IPS-NIHi7 (cell line): ENCODE measurements around the gene NXPE3.

ENCODE experiments used
- DNase-seq: peaks from one replicate; pipeline ENCODE4 v3.0.0; 2012; ENCODE audit warnings: mixed read lengths; ENCODE audit errors: extremely low spot score

The NXPE3 gene

DNA sequence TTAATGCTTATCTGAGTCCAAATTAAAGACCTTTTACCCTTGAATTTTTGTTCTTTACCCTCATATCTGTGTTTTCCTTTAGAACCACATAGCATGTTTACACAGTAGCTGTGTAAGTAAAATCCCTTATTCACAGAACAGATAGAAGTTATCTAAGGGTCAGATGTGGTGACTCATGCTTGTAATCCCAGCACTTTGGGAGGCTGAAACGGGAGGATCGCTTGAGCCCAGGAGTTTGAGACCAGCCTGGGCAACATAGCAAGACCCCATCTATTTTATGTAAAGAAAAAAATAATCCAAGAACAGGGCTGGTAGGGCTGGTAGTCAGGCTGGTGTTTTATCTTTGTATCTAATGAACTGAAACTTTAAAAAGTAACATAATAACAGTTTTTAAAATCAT lies 23.2 kb downstream of the NXPE3 start:
- no peak for DNase-seq

DNA sequence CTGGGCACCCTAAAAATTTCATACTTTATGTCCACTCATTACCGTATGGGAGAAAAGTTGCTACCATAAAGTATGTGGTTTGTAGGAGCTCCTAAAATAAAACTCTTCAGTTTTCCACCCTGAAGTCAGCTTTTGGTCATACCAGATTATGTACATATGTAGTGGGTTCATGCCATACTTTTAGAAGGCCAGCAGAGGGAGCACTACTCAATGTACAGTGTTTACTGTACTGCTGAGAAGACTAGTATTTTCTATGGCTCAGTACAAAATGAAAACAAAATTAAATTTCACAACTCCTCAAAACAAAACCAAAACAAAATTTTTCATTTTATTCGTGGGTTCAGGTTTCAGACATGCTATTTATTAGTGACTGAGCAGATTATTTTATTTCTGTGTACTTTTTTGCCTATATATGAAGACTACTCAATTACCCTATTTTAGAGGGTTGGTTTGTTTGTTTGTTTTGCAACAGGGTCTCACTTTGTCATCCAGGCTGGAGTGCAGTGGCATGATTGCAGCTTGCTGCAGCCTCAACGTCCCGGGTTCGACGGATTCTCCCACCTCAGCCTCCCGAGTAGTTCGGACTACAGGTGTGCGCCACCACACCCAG lies 24.3 kb downstream of the NXPE3 start:
- DNase-seq, result peak; percentile 55

DNA sequence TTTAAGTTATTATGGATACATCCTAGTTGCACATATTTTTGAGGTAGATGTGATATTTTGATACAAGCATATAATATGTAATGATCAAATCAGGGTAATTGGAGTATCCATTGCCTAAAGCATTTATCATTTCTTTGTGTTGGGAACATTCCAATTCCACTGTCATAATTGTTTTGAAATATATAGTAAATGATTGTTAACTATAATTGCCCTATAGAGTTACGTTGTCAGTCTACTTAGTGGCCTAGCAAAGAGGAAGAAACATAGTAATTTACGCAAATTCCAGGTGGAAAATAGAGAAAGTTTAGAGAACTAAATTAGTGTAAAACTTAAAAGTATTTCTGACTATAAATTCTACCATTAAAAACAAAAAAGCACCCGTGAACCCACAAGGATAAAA lies 24.9 kb downstream of the NXPE3 start:
- no peak for DNase-seq

DNA sequence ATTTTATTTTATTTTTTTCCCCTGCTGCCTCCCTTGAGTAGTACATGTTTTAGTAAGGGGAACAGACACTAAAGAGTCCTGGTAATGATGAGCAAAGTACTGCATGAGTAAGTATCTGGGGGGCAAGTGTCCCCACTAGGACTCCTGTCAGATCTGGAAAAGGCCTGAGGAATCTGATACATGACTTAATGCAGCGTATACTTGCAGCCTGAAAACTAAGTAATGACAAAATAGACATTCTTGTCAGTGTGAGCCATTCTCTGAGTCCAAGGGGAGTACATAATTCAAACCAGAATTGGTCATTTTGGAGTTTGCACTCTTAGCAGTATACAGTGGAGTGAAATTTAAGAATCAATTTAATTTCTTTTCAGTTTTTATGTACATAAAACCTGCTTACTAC lies 27.5 kb downstream of the NXPE3 start:
- no peak for DNase-seq

DNA sequence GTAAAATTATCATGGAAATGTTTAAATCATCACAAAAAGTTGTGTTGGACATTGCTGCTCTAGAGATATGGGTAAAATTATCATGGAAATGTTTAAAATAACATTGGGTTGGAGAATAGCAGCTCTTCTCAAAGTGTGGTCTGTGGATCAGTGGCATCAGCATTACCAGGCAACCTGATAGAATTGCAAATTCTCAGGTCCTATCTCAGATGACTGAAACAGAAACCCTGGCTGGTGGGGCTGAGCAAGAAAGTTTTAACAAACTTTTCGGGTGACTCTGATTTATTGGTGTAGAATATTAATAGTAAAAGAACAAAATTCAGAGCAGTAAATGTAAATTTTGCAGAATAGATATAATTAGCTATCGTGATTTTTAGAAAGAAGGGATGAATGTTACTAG lies 28.9 kb downstream of the NXPE3 start:
- DNase-seq, result no peak

DNA sequence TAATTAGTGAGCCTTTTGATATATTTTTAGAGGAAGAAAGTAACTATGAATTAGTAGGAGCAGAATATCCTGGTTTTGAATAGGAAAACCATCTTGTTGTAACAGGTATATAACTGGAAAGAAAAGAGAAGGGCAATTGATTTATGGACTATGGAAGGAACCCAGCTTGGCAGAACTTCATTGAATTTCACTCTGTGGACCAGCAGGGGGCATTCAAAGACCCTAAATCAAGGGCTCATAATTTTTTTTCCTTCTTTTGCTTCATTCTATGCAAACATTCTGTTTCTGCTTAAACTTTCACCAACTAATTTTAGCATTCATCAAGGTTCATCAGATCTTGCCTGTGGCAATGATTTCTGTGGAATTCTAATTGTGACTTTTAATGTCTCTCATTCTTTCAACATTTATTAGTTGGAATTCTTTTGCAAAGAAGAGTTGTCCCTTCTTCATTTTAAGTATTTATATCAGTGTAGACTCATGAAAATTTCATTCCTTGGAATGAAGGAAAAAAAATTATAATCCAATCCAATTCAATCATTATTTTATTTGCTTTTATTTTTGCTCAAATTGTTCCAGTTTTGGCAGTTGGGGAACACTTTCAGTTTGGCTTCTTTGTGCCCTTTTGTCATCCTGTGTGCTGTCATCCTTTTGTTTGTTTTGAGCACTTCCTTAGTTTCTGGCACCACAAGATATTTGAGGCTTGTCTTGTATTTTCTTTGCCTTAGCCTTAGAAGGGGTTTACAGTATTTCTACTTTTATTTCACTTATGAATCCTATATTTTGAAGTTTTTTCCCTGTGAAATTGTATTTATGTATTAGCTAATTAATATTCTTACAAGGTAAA lies 30.4 kb downstream of the NXPE3 start:
- peak; percentile 46 for DNase-seq

DNA sequence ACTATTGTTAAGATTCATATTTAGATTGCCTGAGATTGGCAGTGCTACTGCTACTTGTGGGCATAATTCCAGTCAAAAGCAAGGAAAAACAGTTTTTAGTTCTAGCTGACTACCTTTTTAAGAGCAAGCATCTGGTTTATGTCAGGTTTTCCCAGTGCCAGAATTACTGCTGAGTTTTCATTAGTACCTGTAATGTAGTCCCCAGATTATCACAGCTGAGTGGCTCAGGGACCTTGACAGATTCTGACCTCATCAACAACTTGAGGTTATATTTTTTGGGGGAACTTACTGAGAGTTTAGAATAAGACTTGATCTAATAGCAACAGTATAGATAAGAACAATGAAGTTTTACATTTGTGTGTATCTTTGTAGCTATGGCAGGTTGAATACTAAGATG lies 31.0 kb downstream of the NXPE3 start:
- no peak for DNase-seq

DNA sequence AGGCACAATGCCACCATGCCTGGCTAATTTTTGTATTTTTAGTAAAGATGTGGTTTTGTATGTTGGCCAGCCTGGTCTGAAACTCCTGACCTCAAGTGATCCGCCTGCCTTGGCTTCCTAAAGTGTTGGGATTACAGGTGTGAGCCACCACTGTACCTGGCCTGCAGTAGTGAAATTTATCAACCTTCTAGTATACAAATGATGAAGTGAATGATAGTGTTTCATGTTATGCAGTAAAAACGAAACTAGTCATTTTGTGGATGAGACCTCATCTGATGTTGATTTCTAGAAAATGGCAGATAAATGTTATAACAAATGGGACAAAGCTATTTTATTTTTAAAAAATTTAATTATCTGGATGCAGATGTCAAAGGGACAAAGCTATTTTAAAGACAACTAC lies 32.9 kb downstream of the NXPE3 start:
- no peak for DNase-seq

DNA sequence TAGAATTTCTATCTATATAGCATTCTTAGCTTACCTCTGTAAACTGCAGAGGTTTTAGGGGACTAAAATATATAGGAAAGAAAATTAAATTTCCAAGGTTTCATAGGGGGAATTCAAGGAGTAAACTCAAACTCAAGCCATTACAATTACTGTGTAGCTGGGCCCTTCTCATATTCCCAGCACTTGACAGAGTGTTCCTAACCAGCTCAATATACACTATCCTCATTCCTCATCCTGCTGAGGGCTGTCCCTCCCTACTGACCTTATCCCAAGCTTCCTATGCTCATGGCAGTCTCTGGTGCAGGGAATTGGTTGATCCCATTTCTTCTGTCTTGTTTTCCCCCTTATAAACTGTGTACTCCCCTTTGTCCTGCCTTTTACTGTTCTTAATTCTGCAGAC lies 33.9 kb downstream of the NXPE3 start:
- DNase-seq, result no peak

DNA sequence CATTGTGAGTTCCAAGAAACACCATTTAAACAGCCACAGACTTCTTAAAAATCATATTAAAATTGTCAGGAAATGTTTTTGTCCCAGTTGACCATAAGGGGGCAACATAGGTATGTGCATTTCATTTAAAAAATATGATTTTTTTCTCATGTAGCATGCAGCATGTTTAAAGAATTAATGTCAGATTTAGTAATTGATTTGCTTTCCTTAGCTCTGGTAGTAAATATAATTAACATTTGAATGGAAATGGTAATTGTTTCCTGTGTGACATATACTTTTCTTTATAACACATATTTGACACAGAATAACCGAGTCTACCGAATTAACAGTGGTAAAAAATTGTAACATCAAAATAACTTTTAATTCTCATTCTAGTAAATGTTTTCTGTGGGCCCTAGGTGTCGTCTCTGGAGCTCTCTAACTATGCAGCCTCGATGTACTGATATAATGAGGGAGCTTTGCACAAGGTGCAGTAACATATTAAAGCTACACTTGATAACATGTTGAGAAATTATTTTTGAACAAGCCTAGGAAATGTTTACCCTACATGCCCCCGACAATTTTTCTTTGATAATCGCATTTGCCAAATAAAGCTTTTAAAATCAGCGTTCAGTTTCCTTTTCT lies 34.9 kb downstream of the NXPE3 start:
- no peak for DNase-seq

DNA sequence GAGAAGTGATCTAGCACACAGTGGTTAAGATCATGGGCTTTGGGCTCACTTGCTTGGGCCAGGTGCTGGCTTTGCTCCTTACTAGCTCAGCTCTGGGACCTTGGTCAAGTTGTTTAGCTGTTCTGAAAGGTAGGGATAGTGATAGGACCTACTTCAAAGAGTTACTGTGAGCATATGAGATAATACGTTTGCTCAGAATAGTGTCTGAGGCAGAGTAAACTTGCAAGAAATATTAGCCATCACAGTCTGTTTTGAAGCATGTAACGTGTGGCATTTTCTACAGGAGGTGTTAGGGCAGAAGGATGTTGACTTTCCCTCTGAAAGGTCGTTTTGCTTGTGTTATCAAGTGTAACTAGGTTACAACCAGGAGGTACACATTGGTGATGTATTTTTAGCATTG lies 35.8 kb downstream of the NXPE3 start:
- no peak for DNase-seq

DNA sequence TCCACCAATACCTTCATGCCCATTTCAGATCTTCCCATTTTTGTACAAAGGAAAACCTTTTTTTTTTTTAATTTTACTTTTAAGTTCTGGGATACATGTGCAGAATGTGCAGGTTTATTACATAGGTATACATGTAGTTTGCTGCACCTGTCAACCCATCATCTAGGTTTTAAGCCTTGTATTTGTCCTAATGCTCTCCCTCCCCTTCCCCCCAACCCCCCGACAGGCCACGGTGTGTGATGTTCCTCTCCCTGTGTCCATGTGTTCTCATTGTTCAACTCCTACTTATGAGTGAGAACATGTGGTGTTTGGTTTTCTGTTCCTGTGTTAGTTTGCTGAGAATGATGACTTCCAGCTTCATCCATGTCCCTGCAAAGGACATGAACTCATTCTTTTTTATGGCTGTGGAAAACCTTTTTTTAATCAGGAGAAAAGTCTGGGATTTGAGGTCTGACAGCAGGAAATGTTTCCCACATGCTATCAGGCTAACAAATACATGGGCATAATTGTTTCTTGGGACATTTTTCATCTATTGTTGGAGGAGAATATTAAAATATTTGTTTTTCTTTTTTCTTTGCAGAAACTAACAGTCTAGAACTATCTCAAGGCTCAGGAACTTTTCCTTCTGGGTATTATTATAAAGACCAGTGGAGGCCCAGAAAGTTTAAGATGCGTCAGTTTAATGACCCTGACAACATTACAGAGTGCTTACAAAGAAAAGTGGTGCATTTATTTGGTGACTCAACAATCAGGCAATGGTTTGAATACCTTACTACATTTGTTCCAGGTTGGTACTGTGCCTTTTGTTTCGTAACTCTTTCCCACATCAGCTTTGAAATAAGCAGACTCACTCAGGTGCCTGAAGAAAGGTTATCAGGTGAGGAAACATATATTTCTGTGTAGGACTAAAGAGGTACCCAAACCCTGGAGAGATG lies 37.5 kb downstream of the NXPE3 start:
- DNase-seq, result no peak

DNA sequence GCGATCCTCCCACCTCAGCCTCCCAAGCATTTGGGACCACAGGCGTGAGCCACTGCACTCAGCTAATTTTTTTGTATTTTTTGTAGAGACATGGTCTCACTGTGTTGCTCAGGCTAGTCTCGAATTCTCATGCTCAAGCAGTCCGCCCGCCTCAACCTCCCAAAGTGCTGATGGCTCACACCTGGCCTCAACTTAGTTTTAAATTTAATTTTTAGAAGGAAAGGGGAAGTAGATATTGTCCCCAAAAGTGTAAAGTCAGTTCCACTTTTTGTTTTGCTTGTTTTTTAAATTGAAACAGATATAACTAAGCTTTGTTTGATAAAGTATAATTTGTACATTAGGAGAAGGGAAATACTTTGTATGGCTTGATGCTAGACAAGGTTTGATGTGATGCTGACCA lies 39.0 kb downstream of the NXPE3 start:
- no peak for DNase-seq

DNA sequence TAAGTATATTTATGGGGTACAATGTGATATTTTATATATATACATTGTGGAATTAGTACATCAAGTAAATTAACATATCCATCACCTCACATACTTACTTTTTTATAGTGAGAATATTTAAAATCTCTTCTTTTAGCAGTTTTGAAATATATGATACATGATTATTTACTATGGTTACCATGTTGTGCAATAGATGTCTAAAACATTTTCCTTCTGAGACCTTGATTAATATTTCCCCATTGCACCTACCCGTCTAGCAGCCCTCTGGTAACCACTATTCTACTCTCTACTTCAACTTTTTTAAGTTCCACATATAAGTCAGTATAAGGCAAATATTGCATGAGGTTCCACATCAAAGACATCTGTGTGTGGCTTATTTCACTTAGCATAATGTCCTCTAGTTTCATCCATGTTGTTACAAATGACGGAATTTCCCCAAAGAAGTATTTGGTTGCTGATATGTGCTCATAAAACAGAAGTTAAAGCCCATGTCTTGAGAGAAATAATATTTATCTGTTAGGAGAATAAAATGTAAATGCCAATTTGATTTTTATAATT lies 40.7 kb downstream of the NXPE3 start:
- no peak for DNase-seq

DNA sequence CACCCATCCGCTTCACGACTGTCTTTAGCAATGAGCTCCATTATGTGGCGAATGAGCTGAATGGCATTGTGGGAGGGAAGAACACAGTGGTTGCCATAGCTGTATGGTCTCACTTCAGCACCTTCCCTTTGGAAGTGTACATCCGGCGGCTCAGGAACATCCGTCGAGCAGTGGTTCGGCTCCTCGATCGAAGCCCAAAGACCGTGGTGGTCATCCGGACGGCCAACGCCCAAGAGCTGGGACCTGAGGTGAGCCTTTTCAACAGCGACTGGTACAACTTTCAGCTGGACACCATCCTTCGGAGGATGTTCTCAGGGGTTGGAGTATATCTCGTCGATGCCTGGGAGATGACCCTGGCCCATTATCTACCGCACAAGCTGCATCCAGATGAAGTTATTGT lies 42.5 kb downstream of the NXPE3 start:
- DNase-seq, result no peak

DNA sequence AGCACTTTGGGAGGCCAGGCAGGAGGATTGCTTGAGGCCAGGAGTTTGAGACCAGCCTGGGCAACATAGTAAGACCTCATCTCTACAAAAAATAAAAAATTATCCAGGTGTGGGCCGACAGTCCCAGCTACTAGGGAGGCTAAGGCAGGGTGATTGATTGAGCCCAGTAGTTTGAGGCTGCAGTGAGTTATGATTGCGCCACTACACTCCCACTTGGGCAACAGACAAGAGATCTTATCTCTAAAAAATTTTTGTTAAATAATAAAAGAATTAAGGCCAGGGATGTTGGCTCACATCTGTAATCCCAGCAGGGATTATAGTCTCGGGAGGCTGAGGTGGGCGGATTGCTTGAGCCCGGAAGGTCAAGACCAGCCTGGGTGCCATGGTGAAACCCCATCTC lies 44.5 kb downstream of the NXPE3 start:
- no peak for DNase-seq

DNA sequence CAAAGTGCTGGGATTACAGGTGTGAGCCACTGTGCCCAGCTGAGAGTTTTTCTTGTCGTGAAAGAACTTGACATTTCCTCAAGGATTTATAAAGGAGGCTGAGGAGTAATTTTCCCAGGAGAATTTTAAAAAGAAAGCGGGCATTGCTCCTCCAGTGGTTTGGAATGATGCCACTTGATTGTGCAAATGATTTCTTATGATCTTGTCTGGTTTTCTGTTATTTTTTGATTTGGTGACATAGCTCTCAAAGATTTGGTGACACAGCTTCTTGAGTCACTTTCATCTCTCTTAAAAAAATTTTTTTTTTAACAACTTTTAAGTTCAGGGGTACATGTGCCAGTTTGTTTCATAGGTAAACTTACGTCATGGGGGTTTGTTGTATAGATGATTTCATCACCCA lies 45.7 kb downstream of the NXPE3 start:
- no peak for DNase-seq

DNA sequence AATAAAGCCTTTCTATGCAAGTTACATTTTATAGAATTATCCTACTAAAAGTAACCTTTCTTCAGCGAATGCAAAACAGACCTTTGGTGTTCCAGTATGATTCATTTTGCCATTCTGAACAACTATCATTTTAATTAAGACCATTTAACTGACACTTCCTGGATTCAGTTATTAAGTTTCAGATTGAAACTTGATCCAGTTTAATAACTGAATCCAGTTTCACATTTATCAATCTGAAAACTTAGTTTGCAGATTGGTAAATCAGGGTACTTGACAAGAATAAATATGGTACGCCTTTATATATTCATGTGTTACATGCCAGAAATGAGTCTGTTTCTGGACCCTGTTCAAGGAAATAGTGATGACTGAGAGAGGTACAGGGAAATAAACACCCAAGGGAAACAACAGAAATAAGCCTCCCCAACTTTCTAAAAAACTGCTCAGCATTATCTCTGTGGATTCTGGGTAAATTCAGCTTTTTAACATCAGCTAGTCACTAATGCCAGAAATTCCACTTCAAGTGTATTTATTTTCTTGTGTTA lies 47.0 kb downstream of the NXPE3 start:
- DNase-seq, result no peak

DNA sequence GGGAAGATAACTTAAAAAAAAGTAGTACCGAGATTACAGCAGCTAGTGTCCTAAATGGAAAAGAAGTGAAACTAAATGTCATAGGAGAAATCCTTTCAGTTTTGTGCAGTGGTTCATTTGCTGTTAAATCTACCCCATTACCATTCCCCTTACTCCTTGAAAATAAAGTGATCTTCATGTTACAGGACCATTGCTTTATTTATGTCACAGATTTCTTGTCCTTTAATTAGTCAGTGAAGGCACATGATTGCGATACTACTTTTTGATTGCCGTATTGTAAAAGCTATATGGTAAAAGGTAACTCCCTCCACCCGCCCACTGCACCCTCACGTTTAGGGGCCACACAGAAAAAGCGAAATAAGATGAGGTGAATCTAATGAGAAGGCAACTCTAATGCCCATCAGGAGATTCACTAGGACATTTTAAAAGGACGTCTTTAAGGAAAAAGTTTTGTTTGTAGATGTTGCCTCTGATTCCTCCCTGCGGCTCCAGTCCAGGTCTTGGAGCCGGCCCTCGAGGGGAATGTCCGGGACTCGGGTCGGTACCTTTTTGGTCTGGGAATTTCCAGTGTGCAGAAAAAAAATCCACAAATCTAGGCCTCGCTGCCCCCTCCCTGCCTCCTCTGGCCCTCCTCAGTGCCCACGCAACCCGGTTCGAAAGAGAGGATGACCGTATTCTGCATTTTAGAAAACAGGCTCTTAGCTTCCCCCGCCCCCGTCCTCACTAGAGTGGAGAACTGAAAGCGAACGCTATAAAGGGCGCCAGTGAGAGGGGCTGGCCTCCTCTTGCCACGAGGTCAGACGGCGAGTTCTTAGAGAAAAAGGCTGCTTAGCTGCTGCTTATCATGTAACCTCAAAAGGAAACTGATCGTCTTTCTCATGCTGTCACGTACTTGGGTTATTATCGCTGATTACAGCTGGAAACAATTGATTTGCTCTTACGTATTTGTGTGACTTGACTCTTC lies 48.5 kb downstream of the NXPE3 start:
- peak; percentile 66 for DNase-seq

DNA sequence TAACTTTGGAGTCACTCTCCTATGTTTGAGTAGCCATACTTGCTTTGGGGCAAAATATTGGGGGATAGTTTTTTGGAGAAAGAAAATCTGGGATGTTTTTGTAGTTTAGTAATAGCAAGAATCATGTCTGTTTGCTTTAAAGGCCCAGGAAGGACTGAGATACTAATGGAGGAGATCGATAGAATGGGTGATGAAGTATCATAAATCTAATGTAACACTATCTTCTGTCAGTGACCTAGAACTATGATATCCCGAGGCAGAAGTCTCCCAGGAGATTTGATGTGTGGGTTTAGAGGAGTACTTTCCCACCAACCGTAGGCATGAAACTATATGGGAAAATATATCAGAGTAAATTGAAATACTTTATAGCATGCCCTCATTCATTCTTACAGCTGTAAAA lies 49.3 kb downstream of the NXPE3 start:
- no peak for DNase-seq
